Mesendoderm (in vitro differentiated cells): ENCODE results near the gene LRP6.

ENCODE experiments used
- DNase-seq: peaks from one replicate; pipeline ENCODE4 v3.0.0; 2013
- H2AK5ac ChIP-seq: 2 replicates; pipeline ENCODE4 v1.6.1; 2013; ENCODE audit warnings: low read length, inconsistent platforms
- H2BK120ac ChIP-seq: 2 replicates; pipeline ENCODE4 v1.6.1; 2013; ENCODE audit warnings: low read depth, mild to moderate bottlenecking, low read length, moderate library complexity, mixed read lengths
- H2BK15ac ChIP-seq: replicated peaks from 2 replicates; pipeline ENCODE4 v1.6.1; 2013; ENCODE audit warnings: low read depth, mild to moderate bottlenecking, moderate library complexity
- H2BK5ac ChIP-seq: 2 replicates; pipeline ENCODE4 v1.6.1; 2013; ENCODE audit warnings: low read length, inconsistent platforms
- H3K18ac ChIP-seq: 2 replicates; pipeline ENCODE4 v1.6.1; 2013; ENCODE audit warnings: mild to moderate bottlenecking, low read length, mixed read lengths
- H3K23ac ChIP-seq: one replicate; pipeline ENCODE4 v1.6.1; 2013; ENCODE audit warnings: low read length
- H3K27ac ChIP-seq: 2 replicates; pipeline ENCODE4 v1.5.1; 2013; ENCODE audit warnings: low read depth, mild to moderate bottlenecking, inconsistent platforms, low read length, moderate library complexity
- H3K27me3 ChIP-seq: 2 replicates; pipeline ENCODE4 v1.6.1; 2013; ENCODE audit warnings: low read length, control low read depth, mild to moderate bottlenecking, inconsistent platforms; ENCODE audit not compliant: insufficient read depth, poor library complexity
- H3K36me3 ChIP-seq: 2 replicates; pipeline ENCODE4 v1.6.1; 2013; ENCODE audit warnings: low read length, inconsistent platforms; ENCODE audit not compliant: control insufficient read depth, insufficient read depth
- H3K4ac ChIP-seq: one replicate; pipeline ENCODE4 v1.6.1; 2013; ENCODE audit warnings: low read depth, mild to moderate bottlenecking, low read length, moderate library complexity
- H3K4me1 ChIP-seq: 2 replicates; pipeline ENCODE4 v1.6.1; 2013; ENCODE audit warnings: low read depth, low read length, inconsistent platforms; ENCODE audit not compliant: control insufficient read depth
- H3K4me2 ChIP-seq: 2 replicates; pipeline ENCODE4 v1.6.1; 2013; ENCODE audit warnings: low read length
- H3K4me3 ChIP-seq: 2 replicates; pipeline ENCODE4 v1.5.1; 2013; ENCODE audit warnings: mild to moderate bottlenecking, low read length
- H3K56ac ChIP-seq: one replicate; pipeline ENCODE4 v1.6.1; 2013; ENCODE audit warnings: low read length
- H3K79me1 ChIP-seq: 2 replicates; pipeline ENCODE4 v1.6.1; 2013; ENCODE audit warnings: low read length, inconsistent platforms
- H3K79me2 ChIP-seq: 2 replicates; pipeline ENCODE4 v1.6.1; 2013; ENCODE audit warnings: mild to moderate bottlenecking, low read length; ENCODE audit not compliant: control insufficient read depth, insufficient read depth
- H3K9ac ChIP-seq: 2 replicates; pipeline ENCODE4 v1.6.1; 2013; ENCODE audit warnings: low read length, inconsistent platforms
- H4K5ac ChIP-seq: one replicate; pipeline ENCODE4 v1.6.1; 2013; ENCODE audit warnings: low read length
- H4K8ac ChIP-seq: one replicate; pipeline ENCODE4 v1.6.1; 2013; ENCODE audit warnings: low read depth, mild to moderate bottlenecking, control low read depth, low read length, moderate library complexity
- WGBS: extraction: QIAGEN DNeasy Blood & Tissue Kit; methylation state at CpG from one replicate; pipeline ENCODE4 v1.1.7; 2013; ENCODE audit warnings: low lambda C conversion rate, missing lambda C conversion rate; ENCODE audit not compliant: insufficient coverage; ENCODE audit errors: extremely low coverage; 5-methylcytosine and 5-hydroxymethylcytosine counted together

LRP6 gene

DNA sequence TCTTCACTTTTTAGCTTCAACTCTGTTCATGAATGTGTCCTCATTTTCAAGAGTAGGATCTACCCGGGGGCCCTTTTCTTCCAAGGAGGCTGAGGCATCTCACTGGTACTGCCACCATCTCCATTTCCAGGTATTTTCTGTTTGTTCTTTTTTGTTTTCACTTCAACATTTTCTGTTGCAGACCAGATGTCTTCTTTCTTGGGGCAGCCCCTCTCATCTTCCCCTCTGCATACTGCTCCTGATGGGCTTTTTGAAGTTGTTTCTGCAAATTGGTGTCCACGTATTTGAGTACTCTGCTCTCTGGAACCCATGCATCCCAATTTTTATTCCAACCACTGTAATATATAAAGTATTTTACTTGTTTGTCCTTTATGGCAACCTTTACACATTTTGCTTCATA lies 66.5 kb downstream of the LRP6 start:
- H3K27ac ChIP-seq, result no peak overlapping the region
- H3K4me2 ChIP-seq, result no peak overlapping the region
- no peak overlapping the region for H3K9ac ChIP-seq
- peaks cover 4% of the 10 kb centered on the region for H3K79me1 ChIP-seq
- no peak overlapping the region for H3K23ac ChIP-seq
- no peak overlapping the region for H4K5ac ChIP-seq
- H4K8ac ChIP-seq, result no peak overlapping the region
- H3K4ac ChIP-seq, result no peak overlapping the region
- no peak overlapping the region for H2BK15ac ChIP-seq
- no peak overlapping the region for H3K18ac ChIP-seq
- H3K56ac ChIP-seq, result no peak overlapping the region
- H3K36me3 ChIP-seq, result no peaks in the 10 kb centered on the region
- WGBS, result no CpG with 5 or more reads among the region's 2 CpGs
- no peak for DNase-seq
- no peak overlapping the region for H2BK5ac ChIP-seq
- no peak overlapping the region for H2AK5ac ChIP-seq
- H3K79me2 ChIP-seq, result no peaks in the 10 kb centered on the region
- H3K4me3 ChIP-seq, result no peak overlapping the region
- H3K4me1 ChIP-seq, result no peaks in the 10 kb centered on the region
- H2BK120ac ChIP-seq, result no peak overlapping the region
- no peaks in the 10 kb centered on the region for H3K27me3 ChIP-seq

DNA sequence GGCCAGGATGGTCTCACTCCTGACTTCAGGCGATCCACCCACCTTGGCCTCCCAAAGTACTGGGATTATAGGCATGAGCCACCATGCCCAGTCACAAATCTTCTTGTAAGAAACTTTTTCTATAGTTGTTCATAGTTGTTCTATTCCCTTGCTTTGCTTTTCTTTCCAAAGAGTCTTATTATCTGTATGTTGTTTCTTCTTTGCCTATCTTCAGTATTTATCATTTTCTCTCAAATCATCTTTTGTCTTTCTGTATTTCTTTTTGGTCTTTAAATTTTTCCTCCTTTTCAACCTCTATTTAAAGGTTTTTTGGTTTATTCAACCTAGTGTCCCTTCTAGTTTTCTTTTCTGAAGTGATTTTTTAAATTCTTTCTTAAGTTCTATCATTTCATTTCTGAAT lies 68.7 kb downstream of the LRP6 start:
- WGBS, result no CpG with 5 or more reads among the region's 1 CpG
- Histone ChIP-seq H3K23ac (no peak overlapping the region), H2BK15ac (no peak overlapping the region), H3K18ac (no peak overlapping the region), H3K9ac (no peak overlapping the region), H3K4me3 (no peak overlapping the region), H3K79me1 (peaks cover 4% of the 10 kb centered on the region), H3K27me3 (no peaks in the 10 kb centered on the region), H2AK5ac (no peak overlapping the region), H3K4me1 (no peaks in the 10 kb centered on the region), H3K27ac (no peak overlapping the region), H4K8ac (no peak overlapping the region), H3K79me2 (peaks cover 2% of the 10 kb centered on the region), H4K5ac (no peak overlapping the region), H3K56ac (no peak overlapping the region), H3K4me2 (no peak overlapping the region), H3K36me3 (no peaks in the 10 kb centered on the region), H2BK120ac (no peak overlapping the region), H3K4ac (no peak overlapping the region), H2BK5ac (no peak overlapping the region)
- DNase-seq, result no peak

DNA sequence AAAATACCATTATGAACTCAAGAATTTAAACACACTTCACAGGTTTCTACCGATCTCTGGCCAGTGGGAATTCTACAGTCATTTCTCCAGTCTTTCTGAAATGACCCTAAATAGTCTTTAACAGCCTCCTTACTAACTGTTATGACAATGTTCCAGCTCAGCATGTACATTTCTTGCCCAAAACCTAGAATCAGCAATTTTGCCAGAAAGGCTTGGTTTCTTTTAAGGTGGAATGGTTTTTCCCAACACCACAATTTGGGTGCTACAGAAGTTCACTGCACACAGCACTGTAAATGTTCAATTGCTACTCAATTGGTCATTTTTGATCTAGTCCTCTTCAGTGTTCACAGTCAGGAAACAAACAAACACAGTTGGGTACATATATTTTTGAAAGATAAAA lies 69.7 kb downstream of the LRP6 start:
- Histone ChIP-seq H3K9ac (no peak overlapping the region), H4K8ac (no peak overlapping the region), H3K4me2 (no peak overlapping the region), H3K23ac (no peak overlapping the region), H4K5ac (no peak overlapping the region), H3K36me3 (no peaks in the 10 kb centered on the region), H3K79me1 (peaks cover 4% of the 10 kb centered on the region), H3K79me2 (peaks cover 2% of the 10 kb centered on the region), H3K27ac (no peak overlapping the region), H2BK120ac (no peak overlapping the region), H3K4ac (no peak overlapping the region), H3K27me3 (no peaks in the 10 kb centered on the region), H3K4me1 (no peaks in the 10 kb centered on the region), H3K56ac (no peak overlapping the region), H2AK5ac (no peak overlapping the region), H2BK15ac (no peak overlapping the region), H3K4me3 (no peak overlapping the region), H2BK5ac (no peak overlapping the region), H3K18ac (no peak overlapping the region)
- no CpG with 5 or more reads among the region's 1 CpG for WGBS
- no peak for DNase-seq

DNA sequence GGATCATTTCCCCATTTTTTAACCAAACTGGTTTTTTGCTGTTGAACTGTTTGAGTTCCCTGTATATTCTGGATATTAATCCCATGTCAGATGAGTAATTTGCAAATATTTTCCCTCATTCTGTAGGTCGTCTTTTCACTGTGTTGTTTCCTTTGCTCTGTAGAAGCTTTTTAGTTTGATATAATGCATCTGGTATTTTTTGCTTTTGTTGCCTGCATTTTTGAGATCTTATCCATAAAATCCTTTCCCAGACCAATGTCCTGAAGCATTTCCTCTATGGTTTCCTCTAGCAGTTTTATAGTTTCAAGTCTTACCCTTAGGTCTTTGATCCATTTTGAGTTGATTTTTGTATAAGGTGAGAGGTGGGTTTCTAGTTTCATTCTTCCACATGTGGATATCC lies 71.3 kb downstream of the LRP6 start:
- Histone ChIP-seq H3K79me1 (peaks cover 3% of the 10 kb centered on the region), H3K4me1 (peaks cover 7% of the 10 kb centered on the region), H3K27ac (no peak overlapping the region), H2AK5ac (no peak overlapping the region), H3K4ac (no peak overlapping the region), H2BK5ac (no peak overlapping the region), H4K8ac (no peak overlapping the region), H3K9ac (no peak overlapping the region), H3K27me3 (no peaks in the 10 kb centered on the region), H3K23ac (no peak overlapping the region), H3K56ac (no peak overlapping the region), H4K5ac (no peak overlapping the region), H3K79me2 (peaks cover 8% of the 10 kb centered on the region), H3K4me2 (no peak overlapping the region), H3K36me3 (no peaks in the 10 kb centered on the region), H3K4me3 (no peak overlapping the region), H2BK15ac (no peak overlapping the region), H3K18ac (no peak overlapping the region), H2BK120ac (no peak overlapping the region)
- WGBS, result no CpG with 5 or more reads among the region's 1 CpG
- no peak for DNase-seq

DNA sequence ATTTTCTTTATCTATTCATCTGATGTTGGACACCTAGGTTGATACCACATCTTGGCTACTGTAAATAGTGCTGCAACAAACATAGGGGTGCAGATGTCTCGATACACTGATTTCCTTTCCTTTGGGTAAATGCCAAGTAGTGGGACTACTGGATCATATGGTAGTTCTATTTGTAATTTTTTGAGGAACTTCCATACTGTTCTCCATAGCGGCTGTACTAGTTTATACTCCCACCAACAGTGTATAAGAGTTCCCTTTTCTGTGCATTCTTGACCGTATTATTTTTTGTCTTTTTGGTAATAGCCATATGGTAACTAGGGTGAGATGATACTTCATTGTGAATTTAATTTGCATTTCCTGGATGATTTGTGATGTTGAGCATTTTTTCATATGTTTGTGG lies 71.8 kb downstream of the LRP6 start:
- Histone ChIP-seq H3K27me3 (no peaks in the 10 kb centered on the region), H2BK120ac (no peak overlapping the region), H2BK5ac (no peak overlapping the region), H3K27ac (no peak overlapping the region), H3K56ac (no peak overlapping the region), H4K8ac (no peak overlapping the region), H2AK5ac (no peak overlapping the region), H3K4me3 (no peak overlapping the region), H3K23ac (no peak overlapping the region), H3K4ac (no peak overlapping the region), H3K36me3 (no peaks in the 10 kb centered on the region), H3K9ac (no peak overlapping the region), H2BK15ac (no peak overlapping the region), H4K5ac (no peak overlapping the region), H3K18ac (no peak overlapping the region), H3K79me2 (peaks cover 9% of the 10 kb centered on the region), H3K4me1 (peaks cover 7% of the 10 kb centered on the region), H3K79me1 (peaks cover 5% of the 10 kb centered on the region), H3K4me2 (no peak overlapping the region)
- DNase-seq, result no peak
- no CpG with 5 or more reads among the region's 3 CpGs for WGBS

DNA sequence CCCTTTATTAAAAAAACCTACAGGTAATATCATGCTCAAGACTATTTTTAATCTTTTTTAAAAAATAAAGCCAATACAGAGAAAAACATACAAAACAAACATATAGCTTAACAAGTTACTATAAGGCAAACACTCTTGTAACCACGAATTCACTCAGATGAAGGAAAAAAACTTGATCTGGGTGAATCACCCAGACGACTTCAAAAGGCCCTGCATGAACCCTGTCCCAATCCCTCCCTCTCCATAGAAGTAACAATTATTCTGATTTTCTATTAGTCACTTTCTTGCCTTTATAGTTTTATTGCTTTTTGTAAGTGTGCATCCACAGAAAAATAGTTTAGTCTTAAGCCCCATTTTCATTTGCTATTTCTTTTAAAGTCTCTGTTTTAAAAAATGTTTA lies 72.6 kb downstream of the LRP6 start:
- Histone ChIP-seq H3K27ac (no peak overlapping the region), H3K4me2 (no peak overlapping the region), H3K18ac (no peak overlapping the region), H2BK15ac (no peak overlapping the region), H3K36me3 (no peaks in the 10 kb centered on the region), H3K23ac (no peak overlapping the region), H2BK120ac (no peak overlapping the region), H2AK5ac (no peak overlapping the region), H2BK5ac (no peak overlapping the region), H4K5ac (no peak overlapping the region), H4K8ac (no peak overlapping the region), H3K79me1 (peaks cover 5% of the 10 kb centered on the region), H3K9ac (no peak overlapping the region), H3K56ac (no peak overlapping the region), H3K4me1 (peaks cover 7% of the 10 kb centered on the region), H3K4me3 (no peak overlapping the region), H3K4ac (no peak overlapping the region), H3K79me2 (peaks cover 12% of the 10 kb centered on the region), H3K27me3 (no peaks in the 10 kb centered on the region)
- WGBS, result no CpG with 5 or more reads among the region's 2 CpGs
- no peak for DNase-seq
